Panc1 (cell line): Measurements from ENCODE around the gene TEX264.
"Not testable (repeated sequence)": the region's sequence is repeated elsewhere in the genome, so short reads cannot be mapped to it uniquely, and the experiment has no call there.

Experiments
- CTCF ChIP-seq: fragments of 450-650 bp; IDR thresholded peaks from 2 replicates; pipeline ENCODE4 v1.5.1; 2017; ENCODE audit warnings: mild to moderate bottlenecking
- POLR2AphosphoS5 ChIP-seq: IDR thresholded peaks from 2 replicates; pipeline ENCODE4 v1.6.1; 2012; ENCODE audit warnings: mild to moderate bottlenecking, low read depth, low read length, moderate library complexity

DNA sequence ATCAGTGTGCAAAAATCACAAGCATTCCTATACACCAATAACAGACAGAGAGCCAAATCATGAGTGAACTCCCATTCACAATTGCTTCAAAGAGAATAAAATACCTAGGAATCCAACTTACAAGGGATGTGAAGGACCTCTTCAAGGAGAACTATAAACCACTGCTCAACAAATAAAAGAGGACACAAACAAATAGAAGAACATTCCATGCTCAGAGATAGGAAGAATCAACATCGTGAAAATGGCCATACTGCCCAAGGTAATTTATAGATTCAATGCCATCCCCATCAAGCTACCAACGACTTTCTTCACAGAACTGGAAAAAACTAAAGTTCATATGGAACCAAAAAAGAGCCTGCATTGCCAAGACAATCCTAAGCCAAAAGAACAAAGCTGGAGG, 18.9 kb upstream of the TEX264 start:
- TF ChIP-seq CTCF, POLR2AphosphoS5: not testable (repeated sequence)
